HUDEP-2 (cell line): ENCODE measurements around the gene COQ10A.
A peak's percentile ranks its signal among the peaks of the same experiment; 100 is the strongest.
"Not testable (repeated sequence)": the region's sequence is repeated elsewhere in the genome, so short reads cannot be mapped to it uniquely, and the experiment has no call there.

Source experiments
- DNase-seq, 76 experiments: peaks; one replicate each; lab custom pipeline; 2025; ENCODE audit not compliant: unreplicated experiment in 76 of 76; lab: John Stamatoyannopoulos, UW

COQ10A gene

GRCh38 chr12:56241424-56242303, 25.1 kb upstream of the COQ10A start:
- DNase-seq = peak in 35 of 76 experiments; percentile 2 to 57 (median 30)

DNA sequence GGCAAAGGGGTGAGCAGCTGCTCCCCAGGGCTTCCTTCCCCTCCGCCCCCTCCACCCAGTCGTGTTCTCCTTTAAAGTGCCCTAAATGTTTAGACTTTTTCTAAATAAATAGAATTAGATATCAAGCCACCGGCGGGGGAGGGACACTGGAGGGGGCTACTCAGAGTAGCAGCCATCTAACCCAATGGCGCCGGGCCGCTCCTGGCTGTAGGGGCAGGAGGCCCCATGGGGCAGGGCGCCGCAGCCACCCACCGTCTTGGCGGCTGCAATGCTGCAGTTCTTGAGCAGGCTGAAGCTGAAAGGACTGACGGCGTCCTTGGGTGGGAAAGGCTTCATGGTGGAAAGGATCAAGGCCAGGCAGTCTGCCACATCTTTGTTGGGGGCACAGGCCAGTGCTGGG, 23.8 kb upstream of the COQ10A start:
- peak in 1 of 76 experiments; percentile 17 for DNase-seq

DNA sequence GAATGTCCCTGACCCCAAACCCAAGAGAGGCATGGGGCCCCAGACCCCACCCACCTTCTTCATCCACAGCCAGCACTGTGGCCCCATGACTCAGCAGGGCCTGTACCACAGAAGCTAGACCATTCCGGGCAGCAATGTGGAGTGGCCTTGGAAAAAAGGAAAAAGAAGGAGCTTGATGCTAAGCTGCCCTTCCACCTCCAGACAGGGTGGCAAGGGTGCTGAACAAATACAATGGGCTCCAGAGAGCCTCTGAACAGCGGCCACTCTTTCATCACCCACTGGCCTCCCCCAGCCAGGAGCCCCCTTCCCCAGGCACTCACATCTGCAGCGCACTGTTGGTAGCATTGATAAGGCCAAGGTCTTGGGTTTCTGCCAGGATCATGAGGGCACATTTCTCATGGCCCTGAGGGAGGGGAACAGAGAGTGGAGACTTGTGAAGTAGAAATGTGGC, 23.0 kb upstream of the COQ10A start:
- DNase-seq = peak in 75 of 76 experiments; percentile 49 to 93 (median 81)

DNA sequence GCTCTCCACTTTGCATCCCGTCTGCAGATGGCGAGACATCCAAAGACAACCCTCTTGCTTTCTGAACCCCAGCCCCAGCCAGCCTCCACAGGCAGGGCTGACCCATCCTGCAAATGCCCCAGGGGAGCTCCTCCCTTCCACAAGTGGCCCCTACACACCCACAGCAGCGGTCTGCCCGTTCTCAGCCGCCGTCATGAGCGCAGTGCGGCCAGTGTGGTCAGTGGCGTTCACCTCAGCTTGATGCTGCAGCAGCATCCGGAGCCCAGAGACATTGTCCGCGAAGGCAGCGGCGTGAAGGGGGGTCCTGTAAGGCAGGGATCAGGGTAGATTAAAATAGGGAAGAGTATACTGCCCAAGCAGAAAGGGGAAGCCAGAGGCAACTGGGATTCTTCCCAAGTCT, 22.2 kb upstream of the COQ10A start:
- no peak for DNase-seq

- no peak for DNase-seq
Measured at GRCh38 chr12:56247923-56248322, 18.8 kb upstream of the COQ10A start.

DNA sequence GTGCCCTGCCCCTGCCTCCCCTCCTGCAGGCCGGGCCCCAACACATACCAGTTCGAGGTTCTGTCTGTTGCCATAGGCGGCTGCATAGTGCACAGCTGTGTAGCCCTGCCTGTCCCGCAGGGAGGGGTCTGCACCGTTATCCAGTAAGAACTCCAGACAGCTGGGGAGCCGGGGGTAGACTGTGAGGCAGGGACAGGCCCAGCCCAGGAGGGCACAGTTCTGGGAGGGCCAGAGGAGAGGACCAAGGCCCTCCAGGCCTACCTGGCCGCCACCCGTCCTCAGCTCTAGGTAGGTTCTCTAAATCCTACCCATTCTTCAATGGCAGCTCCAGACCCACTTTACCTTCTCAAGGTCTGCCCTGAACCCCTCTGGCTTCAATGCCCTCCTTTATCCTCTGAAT, 18.0 kb upstream of the COQ10A start:
- no peak for DNase-seq

GRCh38 chr12:56252649-56253048, 14.1 kb upstream of the COQ10A start:
- DNase-seq = no peak

DNA sequence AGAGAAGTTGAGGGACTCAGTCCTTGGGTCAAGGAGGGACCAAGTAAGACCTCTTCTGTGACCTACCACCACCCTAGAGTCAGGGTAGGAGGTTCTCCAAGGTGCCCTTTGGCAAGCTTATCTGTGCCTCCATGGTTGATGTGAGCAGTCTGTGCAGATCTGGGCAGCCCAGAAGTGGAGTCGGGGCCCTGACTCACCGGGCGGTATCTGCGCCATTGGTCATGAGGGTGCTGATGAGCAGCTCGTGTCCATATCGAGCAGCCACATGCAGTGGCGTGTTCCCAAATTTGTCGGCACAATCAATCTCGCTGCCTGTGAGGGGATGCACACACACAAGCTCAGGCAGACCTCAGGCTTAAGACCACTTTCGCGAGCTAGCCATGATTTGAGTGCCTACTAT, 13.7 kb upstream of the COQ10A start:
- peak in 64 of 76 experiments; percentile 9 to 85 (median 52) for DNase-seq

DNA sequence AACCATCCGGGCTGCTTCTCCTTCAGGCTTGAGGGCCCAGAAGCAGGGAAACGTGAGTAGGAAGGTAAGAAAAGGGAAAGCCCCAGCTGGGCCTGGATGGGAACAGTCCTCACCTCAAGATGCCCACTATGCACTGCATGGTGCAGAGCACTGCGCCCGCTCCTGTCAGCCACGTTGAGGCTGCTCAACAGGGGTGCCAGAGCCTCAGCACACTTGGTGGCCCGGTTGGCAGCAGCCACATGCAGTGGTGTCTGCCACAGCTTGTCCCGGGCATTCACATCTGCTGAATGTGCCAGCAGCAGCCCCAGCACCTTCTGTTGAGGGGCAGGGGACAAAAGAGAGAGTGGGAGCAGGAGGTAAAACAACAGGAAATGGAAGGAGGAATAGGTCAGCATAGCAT, 11.1 kb upstream of the COQ10A start:
- DNase-seq = no peak

- DNase-seq = peak in 4 of 76 experiments; percentile 3 to 19 (median 12)
Measured at GRCh38 chr12:56256326-56256960, 10.3 kb upstream of the COQ10A start.

- no peak for DNase-seq
Measured at GRCh38 chr12:56257071-56257470, 9.7 kb upstream of the COQ10A start.

DNA sequence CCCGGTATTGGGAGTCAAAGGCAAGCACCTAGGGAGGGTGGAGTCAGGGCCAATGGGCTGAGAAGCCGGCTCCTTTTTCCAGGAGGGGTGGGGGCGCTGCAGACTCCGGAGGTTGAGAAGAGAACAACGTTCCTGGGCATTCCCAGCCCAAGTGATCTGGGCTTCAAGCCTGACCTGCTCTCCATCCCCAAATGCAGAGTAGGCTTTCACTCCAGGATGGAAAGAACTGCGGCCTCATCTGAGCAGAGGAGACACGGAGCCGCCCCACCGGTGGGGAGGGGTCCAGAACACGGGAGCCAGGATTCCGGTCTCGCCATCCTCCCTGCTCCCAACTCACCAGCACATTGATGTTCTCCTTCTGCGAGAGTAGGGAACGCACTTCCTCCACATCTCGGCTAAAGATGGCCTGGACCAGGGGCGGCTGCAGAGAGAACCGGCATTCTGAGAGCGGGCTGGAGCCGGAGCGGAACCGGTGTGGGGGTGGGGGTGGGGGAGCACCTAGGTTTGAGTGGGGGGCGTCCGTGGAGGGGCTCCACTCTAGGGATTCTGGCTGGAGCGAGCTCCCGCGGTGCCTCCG, 9.2 kb upstream of the COQ10A start:
- peak in 2 of 76 experiments; percentile 6 to 11 for DNase-seq

GRCh38 chr12:56258068-56258819, 8.5 kb upstream of the COQ10A start, which contains the start of gene ANKRD52:
Gene ANKRD52, minus strand, starts transcription at chr12:56258384. Its CDS starts 115 bp downstream, at chr12:56258269.
- DNase-seq = peak in 56 of 76 experiments; percentile 5 to 83 (median 54)

DNA sequence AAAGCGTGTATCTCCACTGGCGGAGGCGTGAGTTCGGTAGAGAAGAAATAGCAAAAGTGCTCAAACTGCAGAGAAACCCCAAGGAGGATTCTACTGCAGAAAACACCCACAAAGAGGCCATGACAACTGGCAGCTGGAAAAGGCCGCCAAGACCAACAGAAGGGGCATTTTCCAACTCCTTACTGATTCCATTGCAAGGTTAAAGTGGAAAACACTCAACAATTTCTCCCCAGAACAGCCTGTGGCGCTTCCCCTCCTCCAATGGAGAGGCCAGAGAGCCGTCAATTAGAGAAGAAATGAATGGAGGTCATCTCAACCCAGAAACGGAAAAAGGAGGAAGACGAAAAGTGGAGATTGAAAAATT, 7.9 kb upstream of the COQ10A start:
- peak in 1 of 76 experiments; percentile 38 for DNase-seq

DNA sequence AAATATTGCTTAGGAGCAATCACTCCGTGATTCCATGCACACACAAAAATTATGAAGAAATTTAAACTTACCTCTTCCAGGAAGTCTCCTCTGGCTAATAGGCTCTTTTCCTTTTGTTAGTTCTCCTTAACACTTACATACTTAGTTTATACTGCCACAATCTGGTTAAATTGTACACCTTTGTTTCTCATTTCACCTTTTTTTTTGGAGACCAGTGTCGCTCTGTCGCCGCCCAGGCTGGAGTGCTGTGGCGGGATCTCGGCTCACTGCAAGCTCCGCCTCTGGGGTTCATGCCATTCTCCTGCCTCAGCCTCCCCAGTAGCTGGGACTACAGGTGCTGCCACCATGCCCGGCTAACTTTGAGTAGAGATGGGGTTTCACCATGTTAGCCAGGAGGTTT, 6.4 kb upstream of the COQ10A start:
- no peak for DNase-seq

- DNase-seq = no peak
Measured at GRCh38 chr12:56260921-56261320, 5.8 kb upstream of the COQ10A start.

DNA sequence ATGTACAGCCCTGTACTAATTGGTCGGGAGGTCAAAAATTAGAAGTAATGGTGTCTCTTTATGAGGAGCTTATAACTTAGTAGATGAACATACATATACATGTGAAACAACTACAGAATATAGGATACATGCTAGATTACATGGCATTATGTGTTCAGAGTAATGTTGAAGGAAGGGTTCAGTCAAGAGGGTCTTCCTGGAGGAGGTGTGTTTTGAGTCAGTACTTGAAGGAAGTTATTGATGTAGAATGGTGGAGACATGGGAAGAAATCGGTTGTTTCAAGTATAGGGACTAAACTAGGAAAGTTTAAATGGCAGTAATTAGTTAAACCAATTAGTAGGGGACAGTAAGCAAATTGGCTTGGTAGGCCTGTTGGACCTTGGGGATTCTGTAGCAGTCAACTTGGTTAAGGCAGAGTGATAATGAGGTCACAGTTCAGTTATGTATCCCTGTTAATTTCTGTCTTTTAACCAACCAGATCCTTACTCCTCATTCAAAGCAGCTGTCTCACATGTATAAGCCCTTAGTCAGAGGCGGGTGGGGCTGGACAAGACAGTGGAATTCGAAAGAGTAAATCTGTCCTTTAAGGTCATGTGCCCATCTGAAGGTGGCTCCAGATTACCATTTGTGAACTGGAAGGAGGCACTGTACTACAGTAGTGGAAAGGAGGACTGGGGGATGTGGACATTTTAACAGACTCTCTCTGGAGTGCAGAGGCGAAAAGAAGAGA, 5.1 kb upstream of the COQ10A start:
- peak in 18 of 76 experiments; percentile 5 to 34 (median 18) for DNase-seq

- DNase-seq = peak in 5 of 76 experiments; percentile 4 to 26 (median 9)
Measured at GRCh38 chr12:56262955-56263354, 3.8 kb upstream of the COQ10A start.

- not testable (repeated sequence) for DNase-seq
Measured at GRCh38 chr12:56266068-56266692, 562 bp upstream of the COQ10A start.
